ENCODE results near the gene ZP1.

ZP1 gene

DNA sequence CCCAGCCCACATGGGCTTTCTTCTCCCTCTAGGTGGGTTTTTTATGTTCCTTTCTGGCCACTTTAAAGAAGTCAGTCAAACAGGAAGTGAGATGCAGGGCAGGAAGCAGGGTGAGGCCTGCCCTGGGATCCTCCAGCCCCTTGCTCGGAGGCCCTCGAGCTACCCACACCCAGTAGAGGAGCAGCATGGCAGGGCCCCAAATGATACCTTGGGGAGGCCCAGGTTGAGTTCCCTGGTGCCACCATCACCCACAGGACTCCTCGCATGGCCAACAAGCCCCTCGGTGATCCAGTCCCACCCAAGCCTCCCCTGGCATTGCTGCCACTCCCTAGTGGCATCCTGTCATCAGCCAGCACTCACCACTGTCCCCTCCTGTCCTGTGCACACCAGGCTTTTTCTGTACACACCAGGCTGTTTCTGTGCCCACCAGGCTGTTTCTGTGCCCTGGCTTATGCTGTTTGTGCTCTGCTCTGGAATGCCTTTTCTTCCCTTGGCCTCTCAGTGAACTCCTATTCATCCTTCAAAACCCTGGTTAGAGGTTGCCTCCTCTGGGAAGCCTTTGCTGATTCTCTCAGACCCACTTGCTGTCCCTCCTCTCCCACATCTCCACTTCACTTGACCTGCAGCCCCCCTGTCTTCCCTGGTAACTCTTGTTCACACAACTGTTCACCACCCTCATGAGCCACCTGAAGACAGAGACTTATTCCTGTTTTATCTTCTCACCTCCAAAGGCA lies 8.4 kb upstream of the ZP1 start:
- Histone ChIP-seq H2AFZ (ENCODE audit: low read length) (no peak overlapping the region), H4K20me1 (ENCODE audit: insufficient read depth, low read length, poor library complexity, severe bottlenecking) (no peaks in the 10 kb centered on the region), H3K27me3 (ENCODE audit: insufficient read depth, low read length, poor library complexity, severe bottlenecking) (no peaks in the 10 kb centered on the region), H3K9ac (ENCODE audit: low read depth, low read length, poor library complexity, severe bottlenecking) (peak overlapping the region; percentile 66), H3K4me1 (ENCODE audit: insufficient read depth, low read length, poor library complexity, severe bottlenecking) (peaks cover 71% of the 10 kb centered on the region), H3K4me2 (ENCODE audit: low read depth, low read length, poor library complexity, severe bottlenecking) (peak overlapping the region; percentile 70), H3K9me3 (ENCODE audit: insufficient read depth, low read depth, low read length) (no peaks in the 10 kb centered on the region), H3K4me3 (ENCODE audit: low read length, poor library complexity, severe bottlenecking) (peak overlapping the region; percentile 50), H3K9me2 (replicated peaks; ENCODE audit: low read depth, low read length) (no peaks in the 10 kb centered on the region), H3F3A (ENCODE audit: low read depth) (no peaks in the 10 kb centered on the region), H3K36me3 (ENCODE audit: insufficient read depth, low read length) (no peaks in the 10 kb centered on the region), H3K79me2 (ENCODE audit: insufficient read depth, low read length) (peaks cover 16% of the 10 kb centered on the region)
- no peak for TF ChIP-seq EZH2phosphoT487 (IDR thresholded peaks at IDR 0.05; ENCODE audit: borderline replicate concordance)
- TF ChIP-seq, protein P1, sequence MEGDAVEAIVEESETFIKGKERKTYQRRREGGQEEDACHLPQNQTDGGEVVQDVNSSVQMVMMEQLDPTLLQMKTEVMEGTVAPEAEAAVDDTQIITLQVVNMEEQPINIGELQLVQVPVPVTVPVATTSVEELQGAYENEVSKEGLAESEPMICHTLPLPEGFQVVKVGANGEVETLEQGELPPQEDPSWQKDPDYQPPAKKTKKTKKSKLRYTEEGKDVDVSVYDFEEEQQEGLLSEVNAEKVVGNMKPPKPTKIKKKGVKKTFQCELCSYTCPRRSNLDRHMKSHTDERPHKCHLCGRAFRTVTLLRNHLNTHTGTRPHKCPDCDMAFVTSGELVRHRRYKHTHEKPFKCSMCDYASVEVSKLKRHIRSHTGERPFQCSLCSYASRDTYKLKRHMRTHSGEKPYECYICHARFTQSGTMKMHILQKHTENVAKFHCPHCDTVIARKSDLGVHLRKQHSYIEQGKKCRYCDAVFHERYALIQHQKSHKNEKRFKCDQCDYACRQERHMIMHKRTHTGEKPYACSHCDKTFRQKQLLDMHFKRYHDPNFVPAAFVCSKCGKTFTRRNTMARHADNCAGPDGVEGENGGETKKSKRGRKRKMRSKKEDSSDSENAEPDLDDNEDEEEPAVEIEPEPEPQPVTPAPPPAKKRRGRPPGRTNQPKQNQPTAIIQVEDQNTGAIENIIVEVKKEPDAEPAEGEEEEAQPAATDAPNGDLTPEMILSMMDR (conservative IDR thresholded peaks at IDR 0.05; ENCODE audit: low read length), result no peak

DNA sequence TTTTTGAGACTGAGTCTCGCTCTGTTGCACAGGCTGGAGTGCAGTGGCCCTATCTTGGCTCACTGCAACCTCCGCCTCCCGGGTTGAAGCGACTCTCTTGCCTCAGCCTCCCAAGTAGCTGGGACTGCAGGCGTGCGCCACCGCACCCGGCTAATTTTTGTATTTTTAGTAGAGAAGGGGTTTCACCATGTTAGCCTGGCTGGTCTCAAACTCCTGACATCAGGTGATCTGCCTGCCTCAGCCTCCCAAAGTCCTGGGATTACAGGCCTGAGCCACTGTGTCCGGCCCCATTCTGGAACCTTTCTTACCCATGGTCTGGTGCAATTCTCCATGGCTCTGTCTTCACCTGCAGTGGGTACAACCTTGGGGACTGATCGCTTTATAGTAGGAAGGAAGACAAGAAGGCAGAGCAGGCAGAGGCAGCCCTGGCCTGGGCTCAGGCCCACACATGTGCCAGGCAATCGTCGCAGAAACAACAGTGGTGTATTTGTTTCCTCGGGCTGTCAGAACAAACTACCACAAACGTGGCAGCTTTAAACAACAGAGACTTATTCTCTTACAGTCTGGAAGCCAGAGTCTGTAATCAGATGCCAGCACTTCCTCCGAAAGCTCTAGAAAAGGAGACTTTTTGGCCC lies 7.6 kb upstream of the ZP1 start:
- Histone ChIP-seq H3K4me3 (ENCODE audit: low read length, poor library complexity, severe bottlenecking) (no peak overlapping the region), H3K79me2 (ENCODE audit: insufficient read depth, low read length) (peaks cover 9% of the 10 kb centered on the region), H4K20me1 (ENCODE audit: insufficient read depth, low read length, poor library complexity, severe bottlenecking) (no peaks in the 10 kb centered on the region), H3K4me1 (ENCODE audit: insufficient read depth, low read length, poor library complexity, severe bottlenecking) (peaks cover 73% of the 10 kb centered on the region), H3K9me3 (ENCODE audit: insufficient read depth, low read depth, low read length) (no peaks in the 10 kb centered on the region), H3K9me2 (replicated peaks; ENCODE audit: low read depth, low read length) (no peaks in the 10 kb centered on the region), H3K9ac (ENCODE audit: low read depth, low read length, poor library complexity, severe bottlenecking) (peak overlapping the region; percentile 66), H3F3A (ENCODE audit: low read depth) (peaks cover 7% of the 10 kb centered on the region; the same call in 1 of the 2 replicates), H3K27me3 (ENCODE audit: insufficient read depth, low read length, poor library complexity, severe bottlenecking) (no peaks in the 10 kb centered on the region), H3K4me2 (ENCODE audit: low read depth, low read length, poor library complexity, severe bottlenecking) (peak overlapping the region; percentile 70), H2AFZ (ENCODE audit: low read length) (no peak overlapping the region), H3K36me3 (ENCODE audit: insufficient read depth, low read length) (no peaks in the 10 kb centered on the region)
- TF ChIP-seq, protein P1 (conservative IDR thresholded peaks at IDR 0.05; ENCODE audit: low read length), result no peak
- no peak for TF ChIP-seq EZH2phosphoT487 (IDR thresholded peaks at IDR 0.05; ENCODE audit: borderline replicate concordance)

DNA sequence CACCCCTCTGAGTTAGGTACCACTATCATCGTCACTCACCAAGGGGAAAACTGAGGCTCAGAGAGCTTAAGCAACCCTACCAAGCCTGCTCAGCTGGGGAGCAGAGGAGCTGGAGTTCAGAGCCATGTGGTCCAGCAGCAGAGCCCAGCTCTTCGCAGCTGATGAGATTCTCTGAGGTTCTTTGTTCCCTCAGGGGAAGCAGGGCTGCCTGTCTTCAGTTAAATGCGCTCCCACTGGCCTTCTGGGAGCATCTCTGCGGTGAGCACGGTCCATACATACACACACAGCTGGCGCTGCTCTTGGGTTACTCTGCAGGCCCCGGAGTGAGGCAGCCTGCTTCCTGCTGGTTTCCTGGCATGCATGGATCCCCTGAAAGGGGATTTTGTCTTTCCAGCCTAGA lies 6.4 kb upstream of the ZP1 start:
- no peak overlapping the region for H2AFZ ChIP-seq (ENCODE audit: low read length)
- H3F3A ChIP-seq (ENCODE audit: low read depth), result peaks cover 7% of the 10 kb centered on the region; the same call in 1 of the 2 replicates
- TF ChIP-seq, protein P1 (conservative IDR thresholded peaks at IDR 0.05; ENCODE audit: low read length), result no peak
- TF ChIP-seq EZH2phosphoT487 (IDR thresholded peaks at IDR 0.05; ENCODE audit: borderline replicate concordance), result no peak
- H4K20me1 ChIP-seq (ENCODE audit: insufficient read depth, low read length, poor library complexity, severe bottlenecking), result no peaks in the 10 kb centered on the region
- H3K9ac ChIP-seq (ENCODE audit: low read depth, low read length, poor library complexity, severe bottlenecking), result no peak overlapping the region
- H3K9me3 ChIP-seq (ENCODE audit: insufficient read depth, low read depth, low read length), result no peaks in the 10 kb centered on the region
- no peaks in the 10 kb centered on the region for H3K79me2 ChIP-seq (ENCODE audit: insufficient read depth, low read length)
- peaks cover 69% of the 10 kb centered on the region for H3K4me1 ChIP-seq (ENCODE audit: insufficient read depth, low read length, poor library complexity, severe bottlenecking)
- H3K4me2 ChIP-seq (ENCODE audit: low read depth, low read length, poor library complexity, severe bottlenecking), result no peak overlapping the region
- no peaks in the 10 kb centered on the region for H3K27me3 ChIP-seq (ENCODE audit: insufficient read depth, low read length, poor library complexity, severe bottlenecking)
- no peaks in the 10 kb centered on the region for H3K36me3 ChIP-seq (ENCODE audit: insufficient read depth, low read length)
- no peaks in the 10 kb centered on the region for H3K9me2 ChIP-seq (replicated peaks; ENCODE audit: low read depth, low read length)
- H3K4me3 ChIP-seq (ENCODE audit: low read length, poor library complexity, severe bottlenecking), result no peak overlapping the region
